Subcutaneous abdominal adipose tissue (tissue), 5 donors: ENCODE data around the gene ACOD1.
"Not testable (repeated sequence)": the region's sequence is repeated elsewhere in the genome, so short reads cannot be mapped to it uniquely, and the experiment has no call there.

Experiments
- H3K27ac ChIP-seq: one replicate; pipeline ENCODE4 v1.7.0; 2013; ENCODE audit warnings: low read depth, mild to moderate bottlenecking, inconsistent platforms, low read length, moderate library complexity
- H3K27me3 ChIP-seq, 5 donors: one replicate each; pipeline ENCODE4 v1.7.0; 2013; ENCODE audit warnings: low read length in 5 of 5, inconsistent platforms in 1 of 5; ENCODE audit not compliant: control insufficient read depth in 5 of 5, insufficient read depth in 4 of 5
- H3K36me3 ChIP-seq, 5 donors: one replicate each; pipeline ENCODE4 v1.7.0; 2013; ENCODE audit warnings: low read length in 5 of 5; ENCODE audit not compliant: control insufficient read depth in 5 of 5, insufficient read depth in 5 of 5
- H3K4me1 ChIP-seq, 5 donors: one replicate each; pipeline ENCODE4 v1.7.0; 2013; ENCODE audit warnings: low read length in 5 of 5, mild to moderate bottlenecking in 3 of 5, moderate library complexity in 1 of 5; ENCODE audit not compliant: control insufficient read depth in 5 of 5, insufficient read depth in 5 of 5
- H3K4me3 ChIP-seq, 5 donors: one replicate each; pipeline ENCODE4 v1.7.0; 2013; ENCODE audit warnings: low read length in 5 of 5, low read depth in 1 of 5
- H3K9ac ChIP-seq, 5 donors: one replicate each; pipeline ENCODE4 v1.7.0; 2013; ENCODE audit warnings: low read length in 5 of 5, mild to moderate bottlenecking in 4 of 5, moderate library complexity in 3 of 5
- H3K9me3 ChIP-seq, 5 donors: one replicate each; pipeline ENCODE4 v1.7.0; 2013; ENCODE audit warnings: low read length in 5 of 5; ENCODE audit not compliant: control insufficient read depth in 5 of 5
- donor health status: healthy.
- donor health status: healthy.
- donor health status: healthy.
- donor health status: healthy.
- donor health status: healthy.

The ACOD1 gene

GRCh38 chr13:76943646-76944045 is 4.7 kb upstream of the ACOD1 start:
- H3K27me3 ChIP-seq: no peaks in the 10 kb centered on the region
- no peak overlapping the region for H3K27ac ChIP-seq
- H3K9ac ChIP-seq: no peak overlapping the region
- H3K9me3 ChIP-seq: peaks cover 0 to 4% (median 0%) of the 10 kb centered on the region in 5 donors
- no peak overlapping the region for H3K4me3 ChIP-seq
- H3K36me3 ChIP-seq: no peaks in the 10 kb centered on the region
- peaks cover 0 to 8% (median 3%) of the 10 kb centered on the region in 5 donors for H3K4me1 ChIP-seq

GRCh38 chr13:76944456-76944855 is 3.9 kb upstream of the ACOD1 start:
- Histone ChIP-seq H3K9ac (no peak overlapping the region), H3K9me3 (peaks cover 0 to 4% (median 0%) of the 10 kb centered on the region in 5 donors), H3K4me1 (peaks cover 0 to 8% (median 3%) of the 10 kb centered on the region in 5 donors), H3K36me3 (no peaks in the 10 kb centered on the region), H3K27ac (no peak overlapping the region), H3K4me3 (no peak overlapping the region), H3K27me3 (no peaks in the 10 kb centered on the region)

- peaks cover 0 to 4% (median under 1%) of the 10 kb centered on the region in 5 donors for H3K4me1 ChIP-seq
- no peak overlapping the region for H3K9ac ChIP-seq
- H3K4me3 ChIP-seq: no peak overlapping the region
- H3K27ac ChIP-seq: no peak overlapping the region
- H3K27me3 ChIP-seq: peaks cover 0 to 3% (median 0%) of the 10 kb centered on the region in 5 donors
- peaks cover 0 to 4% (median 0%) of the 10 kb centered on the region in 5 donors for H3K9me3 ChIP-seq
- H3K36me3 ChIP-seq: no peaks in the 10 kb centered on the region
Measured at GRCh38 chr13:76950101-76950500, 1.8 kb downstream of the ACOD1 start.

- H3K27ac ChIP-seq: no peak overlapping the region
- peaks cover 0 to 8% (median 4%) of the 10 kb centered on the region in 5 donors for H3K4me1 ChIP-seq
- H3K9me3 ChIP-seq: no peaks in the 10 kb centered on the region
- H3K27me3 ChIP-seq: peaks cover 0 to 3% (median 0%) of the 10 kb centered on the region in 5 donors
- no peaks in the 10 kb centered on the region for H3K36me3 ChIP-seq
- H3K4me3 ChIP-seq: no peak overlapping the region
- no peak overlapping the region for H3K9ac ChIP-seq
Measured at GRCh38 chr13:76953968-76954367, 5.7 kb downstream of the ACOD1 start.

GRCh38 chr13:76954538-76954937 is 6.2 kb downstream of the ACOD1 start:
- no peak overlapping the region for H3K27ac ChIP-seq
- H3K4me3 ChIP-seq: no peak overlapping the region
- no peak overlapping the region for H3K9ac ChIP-seq
- H3K36me3 ChIP-seq: no peaks in the 10 kb centered on the region
- H3K27me3 ChIP-seq: peaks cover 0 to 3% (median 0%) of the 10 kb centered on the region in 5 donors
- peaks cover 0 to 8% (median 4%) of the 10 kb centered on the region in 5 donors for H3K4me1 ChIP-seq
- peaks cover 0 to 3% (median 2%) of the 10 kb centered on the region in 5 donors for H3K9me3 ChIP-seq

GRCh38 chr13:76955193-76955592 is 6.9 kb downstream of the ACOD1 start:
- H3K27ac ChIP-seq: no peak overlapping the region
- no peak overlapping the region for H3K4me3 ChIP-seq
- no peaks in the 10 kb centered on the region for H3K36me3 ChIP-seq
- peaks cover 0 to 10% (median 9%) of the 10 kb centered on the region in 5 donors for H3K9me3 ChIP-seq
- H3K27me3 ChIP-seq: peaks cover 0 to 3% (median 0%) of the 10 kb centered on the region in 5 donors
- no peak overlapping the region for H3K9ac ChIP-seq
- H3K4me1 ChIP-seq: peaks cover 0 to 8% (median 4%) of the 10 kb centered on the region in 5 donors

- Histone ChIP-seq H3K9ac (no peak overlapping the region), H3K27ac (no peak overlapping the region), H3K9me3 (peaks cover 0 to 14% (median 11%) of the 10 kb centered on the region in 5 donors), H3K36me3 (no peaks in the 10 kb centered on the region), H3K27me3 (peaks cover 0 to 3% (median 0%) of the 10 kb centered on the region in 5 donors), H3K4me3 (no peak overlapping the region), H3K4me1 (peaks cover 0 to 8% (median 4%) of the 10 kb centered on the region in 5 donors)
Measured at GRCh38 chr13:76955661-76956060, 7.3 kb downstream of the ACOD1 start.

GRCh38 chr13:76958841-76959432 is 10.6 kb downstream of the ACOD1 start:
- no peak overlapping the region for H3K9ac ChIP-seq
- H3K4me1 ChIP-seq: peaks cover 0 to 8% (median 4%) of the 10 kb centered on the region in 5 donors
- H3K27me3 ChIP-seq: no peaks in the 10 kb centered on the region
- H3K9me3 ChIP-seq: peaks cover 0 to 21% (median 14%) of the 10 kb centered on the region in 5 donors
- no peaks in the 10 kb centered on the region for H3K36me3 ChIP-seq
- H3K27ac ChIP-seq: no peak overlapping the region
- H3K4me3 ChIP-seq: no peak overlapping the region

- not testable (repeated sequence) for H3K9ac ChIP-seq, H3K36me3 ChIP-seq, H3K4me1 ChIP-seq, H3K27me3 ChIP-seq, H3K27ac ChIP-seq
- Histone ChIP-seq H3K9me3 (peaks cover 0 to 21% (median 14%) of the 10 kb centered on the region in 5 donors), H3K4me3 (peak overlapping the region in 1 of 5 donors; percentile 12)
Measured at GRCh38 chr13:76959734-76960133, 11.4 kb downstream of the ACOD1 start.

- H3K4me1 ChIP-seq: peaks cover 0 to 12% (median 6%) of the 10 kb centered on the region in 5 donors
- H3K27me3 ChIP-seq: peaks cover 0 to 3% (median 0%) of the 10 kb centered on the region in 5 donors
- no peak overlapping the region for H3K9ac ChIP-seq
- no peak overlapping the region for H3K4me3 ChIP-seq
- no peak overlapping the region for H3K27ac ChIP-seq
- H3K36me3 ChIP-seq: no peaks in the 10 kb centered on the region
- H3K9me3 ChIP-seq: peaks cover 0 to 4% (median under 1%) of the 10 kb centered on the region in 5 donors
Measured at GRCh38 chr13:76965759-76966421, 17.6 kb downstream of the ACOD1 start.
